CD1c-positive myeloid dendritic cell (primary cell): ENCODE results near the gene NOL3.

Experiments used
- DNase-seq: peaks from one replicate; pipeline ENCODE4 v3.0.0-alpha.2; 2016; ENCODE audit errors: extremely low spot score

Gene NOL3

GRCh38 chr16:67155295-67156142 lies 14.8 kb upstream of the NOL3 start:
- peak; percentile 87 for DNase-seq

- DNase-seq: no peak
Observed at GRCh38 chr16:67156143-67156844, 14.0 kb upstream of the NOL3 start.

GRCh38 chr16:67157106-67157748 lies 13.1 kb upstream of the NOL3 start:
- no peak for DNase-seq

- no peak for DNase-seq
Observed at GRCh38 chr16:67157892-67158635, 12.3 kb upstream of the NOL3 start.

- DNase-seq: peak; percentile 84
Observed at GRCh38 chr16:67158637-67159600, 11.4 kb upstream of the NOL3 start.

GRCh38 chr16:67161595-67162058 lies 8.7 kb upstream of the NOL3 start:
- no peak for DNase-seq

- peak; percentile 68 for DNase-seq
Observed at GRCh38 chr16:67162506-67163163, 7.7 kb upstream of the NOL3 start.

- peak; percentile 49 for DNase-seq
Observed at GRCh38 chr16:67163164-67163998, 7.0 kb upstream of the NOL3 start.

- no peak for DNase-seq
Observed at GRCh38 chr16:67163999-67164558, 6.3 kb upstream of the NOL3 start.

GRCh38 chr16:67164599-67165061 lies 5.7 kb upstream of the NOL3 start, which contains the start of gene HSF4:
TSS of gene HSF4 (plus strand) at chr16:67164745. CDS start at chr16:67164812, 67 bp downstream.
- peak; percentile 72 for DNase-seq

- peak; percentile 44 for DNase-seq
Observed at GRCh38 chr16:67165121-67166078, 4.9 kb upstream of the NOL3 start.

GRCh38 chr16:67166110-67166547 lies 4.2 kb upstream of the NOL3 start:
- DNase-seq: no peak

- DNase-seq: no peak
Observed at GRCh38 chr16:67166598-67167168, 3.7 kb upstream of the NOL3 start.

- DNase-seq: no peak
Observed at GRCh38 chr16:67167588-67167987, 2.8 kb upstream of the NOL3 start.

GRCh38 chr16:67169011-67169451 lies 1.3 kb upstream of the NOL3 start:
- no peak for DNase-seq

GRCh38 chr16:67169642-67170167 lies 633 bp upstream of the NOL3 start:
- DNase-seq: no peak
